ENCODE measurements around the gene ERBB4. TPM values are rescaled to one million over a fixed set of nuclear protein-coding genes. Genes with fewer than 3 reads are reported as not detected.

The ERBB4 gene
- total and polyA plus RNA-seq, 10 of the 15 experiments (the other 5 are each of a cell fraction or from before 2014, with no cell fraction given), result under 0.01 to 0.23 (median 0.01) TPM; not detected in 4

DNA sequence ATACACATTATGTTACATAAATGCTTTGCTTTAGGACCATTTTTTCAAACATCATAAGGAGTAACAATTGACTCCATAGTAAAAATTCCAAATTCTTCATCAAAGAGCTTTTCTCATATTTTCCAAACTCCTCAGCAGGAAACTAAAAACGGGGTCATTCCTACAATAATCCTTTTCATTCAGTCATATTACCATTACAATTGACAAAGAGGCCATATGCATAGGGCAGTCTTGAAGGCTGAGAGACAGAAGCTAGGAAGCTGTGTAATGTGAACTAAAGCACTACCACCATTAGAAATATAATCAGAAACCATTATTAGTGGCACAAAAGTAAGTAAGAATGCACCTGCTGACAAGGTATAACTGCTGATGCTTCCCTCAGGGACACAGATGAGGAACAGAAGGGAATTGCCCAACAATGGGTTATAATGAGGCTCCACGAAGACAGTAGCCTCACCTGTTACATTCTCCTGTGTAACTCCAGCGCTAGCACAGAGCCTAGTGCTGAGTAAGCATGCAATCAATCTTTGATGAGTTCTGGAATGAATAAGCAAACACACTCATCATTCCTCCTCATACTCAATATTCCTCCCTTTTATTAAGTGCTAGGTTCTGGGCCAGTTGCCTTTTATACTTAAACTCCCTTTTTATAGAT is 1039.9 kb downstream of the ERBB4 start:
- ChIA-PET POLR2A (no interaction called here), RAD21 (ENCODE audit: unreplicated experiment) (no interaction called here), SMC1A (ENCODE audit: uncharacterized antibody, unreplicated experiment) (no interaction called here), CTCF (interaction anchor here (0.6 kb wide), 1 partner anchor 143 kb away, joined by 3 read pairs; no protein-coding TSS in a partner anchor)
- H3K36me3 ChIP-seq (ENCODE audit: control insufficient read depth in 2 of 2, insufficient read depth in 2 of 2, low read length in 1 of 2), result no peaks in the 10 kb centered on the region
- H3K9me3 ChIP-seq (replicated peaks; ENCODE audit: control insufficient read depth, insufficient read depth, low read length), result no peaks in the 10 kb centered on the region
- no peak overlapping the region for H2AFZ ChIP-seq (ENCODE audit: control insufficient read depth, low read depth, low read length)
- 3% methylated on average over 3 of the region's 3 CpGs for WGBS (ENCODE audit: insufficient coverage, insufficient replicate concordance, low lambda C conversion rate, missing lambda C conversion rate)
- intact Hi-C loops (cut with micrococcal nuclease; ENCODE audit: unreplicated experiment) (no loop called here), in situ Hi-C loops (cut with MboI) (no loop called here)
- ATAC-seq (no peak; the same call in 2 of the 3 replicates), FAIRE-seq (no peak), DNase-seq (ENCODE audit: low read depth, low spot score) (no peak)
- BruUV-seq (replicated peaks), result no TSS peak
- H3K79me2 ChIP-seq (ENCODE audit: control insufficient read depth, insufficient read depth, low read length), result no peaks in the 10 kb centered on the region
- H3K27ac ChIP-seq (ENCODE audit: control insufficient read depth, insufficient read depth), result no peak overlapping the region
- no peak overlapping the region for H3K4me2 ChIP-seq (ENCODE audit: control insufficient read depth, insufficient read depth)
- H3K9ac ChIP-seq (ENCODE audit: control insufficient read depth, insufficient read depth, low read length), result no peak overlapping the region
- no peaks in the 10 kb centered on the region for H3K4me1 ChIP-seq (ENCODE audit: control insufficient read depth, insufficient read depth, low read length)
- no peak overlapping the region for H3K4me3 ChIP-seq
- TF ChIP-seq, protein P1, sequence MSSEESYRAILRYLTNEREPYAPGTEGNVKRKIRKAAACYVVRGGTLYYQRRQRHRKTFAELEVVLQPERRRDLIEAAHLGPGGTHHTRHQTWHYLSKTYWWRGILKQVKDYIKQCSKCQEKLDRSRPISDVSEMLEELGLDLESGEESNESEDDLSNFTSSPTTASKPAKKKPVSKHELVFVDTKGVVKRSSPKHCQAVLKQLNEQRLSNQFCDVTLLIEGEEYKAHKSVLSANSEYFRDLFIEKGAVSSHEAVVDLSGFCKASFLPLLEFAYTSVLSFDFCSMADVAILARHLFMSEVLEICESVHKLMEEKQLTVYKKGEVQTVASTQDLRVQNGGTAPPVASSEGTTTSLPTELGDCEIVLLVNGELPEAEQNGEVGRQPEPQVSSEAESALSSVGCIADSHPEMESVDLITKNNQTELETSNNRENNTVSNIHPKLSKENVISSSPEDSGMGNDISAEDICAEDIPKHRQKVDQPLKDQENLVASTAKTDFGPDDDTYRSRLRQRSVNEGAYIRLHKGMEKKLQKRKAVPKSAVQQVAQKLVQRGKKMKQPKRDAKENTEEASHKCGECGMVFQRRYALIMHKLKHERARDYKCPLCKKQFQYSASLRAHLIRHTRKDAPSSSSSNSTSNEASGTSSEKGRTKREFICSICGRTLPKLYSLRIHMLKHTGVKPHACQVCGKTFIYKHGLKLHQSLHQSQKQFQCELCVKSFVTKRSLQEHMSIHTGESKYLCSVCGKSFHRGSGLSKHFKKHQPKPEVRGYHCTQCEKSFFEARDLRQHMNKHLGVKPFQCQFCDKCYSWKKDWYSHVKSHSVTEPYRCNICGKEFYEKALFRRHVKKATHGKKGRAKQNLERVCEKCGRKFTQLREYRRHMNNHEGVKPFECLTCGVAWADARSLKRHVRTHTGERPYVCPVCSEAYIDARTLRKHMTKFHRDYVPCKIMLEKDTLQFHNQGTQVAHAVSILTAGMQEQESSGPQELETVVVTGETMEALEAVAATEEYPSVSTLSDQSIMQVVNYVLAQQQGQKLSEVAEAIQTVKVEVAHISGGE (CRISPR knock-in tag; IDR thresholded peaks at IDR 0.05), result no peak
- TF ChIP-seq, protein P2, sequence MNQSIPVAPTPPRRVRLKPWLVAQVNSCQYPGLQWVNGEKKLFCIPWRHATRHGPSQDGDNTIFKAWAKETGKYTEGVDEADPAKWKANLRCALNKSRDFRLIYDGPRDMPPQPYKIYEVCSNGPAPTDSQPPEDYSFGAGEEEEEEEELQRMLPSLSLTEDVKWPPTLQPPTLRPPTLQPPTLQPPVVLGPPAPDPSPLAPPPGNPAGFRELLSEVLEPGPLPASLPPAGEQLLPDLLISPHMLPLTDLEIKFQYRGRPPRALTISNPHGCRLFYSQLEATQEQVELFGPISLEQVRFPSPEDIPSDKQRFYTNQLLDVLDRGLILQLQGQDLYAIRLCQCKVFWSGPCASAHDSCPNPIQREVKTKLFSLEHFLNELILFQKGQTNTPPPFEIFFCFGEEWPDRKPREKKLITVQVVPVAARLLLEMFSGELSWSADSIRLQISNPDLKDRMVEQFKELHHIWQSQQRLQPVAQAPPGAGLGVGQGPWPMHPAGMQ (IDR thresholded peaks at IDR 0.05; ENCODE audit: borderline replicate concordance), result no peak
- TF ChIP-seq EZH2 (IDR thresholded peaks at IDR 0.05; ENCODE audit: borderline replicate concordance, control insufficient read depth, low read depth, low read length) (no peak), HDGF (IDR thresholded peaks at IDR 0.05) (no peak), ASH2L (IDR thresholded peaks at IDR 0.05; ENCODE audit: borderline replicate concordance, low read depth) (no peak), ATF7 (IDR thresholded peaks at IDR 0.05; ENCODE audit: low read depth) (no peak)
- TF ChIP-seq, protein P3, sequence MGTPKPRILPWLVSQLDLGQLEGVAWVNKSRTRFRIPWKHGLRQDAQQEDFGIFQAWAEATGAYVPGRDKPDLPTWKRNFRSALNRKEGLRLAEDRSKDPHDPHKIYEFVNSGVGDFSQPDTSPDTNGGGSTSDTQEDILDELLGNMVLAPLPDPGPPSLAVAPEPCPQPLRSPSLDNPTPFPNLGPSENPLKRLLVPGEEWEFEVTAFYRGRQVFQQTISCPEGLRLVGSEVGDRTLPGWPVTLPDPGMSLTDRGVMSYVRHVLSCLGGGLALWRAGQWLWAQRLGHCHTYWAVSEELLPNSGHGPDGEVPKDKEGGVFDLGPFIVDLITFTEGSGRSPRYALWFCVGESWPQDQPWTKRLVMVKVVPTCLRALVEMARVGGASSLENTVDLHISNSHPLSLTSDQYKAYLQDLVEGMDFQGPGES (IDR thresholded peaks at IDR 0.05), result no peak
- H4K20me1 ChIP-seq (ENCODE audit: control insufficient read depth, insufficient read depth), result no peaks in the 10 kb centered on the region
- H3K27me3 ChIP-seq (replicated peaks in 1 of 2; ENCODE audit: control insufficient read depth in 2 of 2, insufficient read depth in 2 of 2, low read length in 1 of 2), result no peaks in the 10 kb centered on the region
